Hepatocyte (in vitro differentiated cells): ENCODE measurements around the gene RPL9. TPM values are rescaled to one million over a fixed set of nuclear protein-coding genes. Genes with fewer than 3 reads are reported as not detected.
"Not testable (repeated sequence)": the region's sequence is repeated elsewhere in the genome, so short reads cannot be mapped to it uniquely, and the experiment has no call there.

ENCODE experiments used
- DNase-seq: peaks from one replicate; pipeline ENCODE4 v3.0.0-alpha.2; 2016; ENCODE audit warnings: low spot score
- H2AFZ ChIP-seq: fragments of 200-600 bp; sonication (generic); 2 replicates; pipeline ENCODE4 v1.6.0; 2016; ENCODE audit warnings: antibody characterized with exemption, mild to moderate bottlenecking
- H3K27ac ChIP-seq: fragments of 200-600 bp; sonication (generic); 2 replicates; pipeline ENCODE4 v1.5.1; 2016; ENCODE audit warnings: mild to moderate bottlenecking
- H3K27me3 ChIP-seq: fragments of 200-600 bp; sonication (generic); 2 replicates; pipeline ENCODE4 v1.6.1; 2016
- H3K36me3 ChIP-seq: fragments of 200-600 bp; sonication (generic); replicated peaks from 2 replicates; pipeline ENCODE4 v1.5.1; 2016; ENCODE audit warnings: low read depth; ENCODE audit not compliant: insufficient read depth
- H3K4me1 ChIP-seq: fragments of 200-600 bp; sonication (generic); 2 replicates; pipeline ENCODE4 v1.5.1; 2016; ENCODE audit warnings: mild to moderate bottlenecking, moderate library complexity; ENCODE audit not compliant: insufficient read depth
- H3K4me2 ChIP-seq: fragments of 200-600 bp; sonication (generic); 2 replicates; pipeline ENCODE4 v1.6.0; 2016
- H3K4me3 ChIP-seq: fragments of 200-600 bp; sonication (generic); 2 replicates; pipeline ENCODE4 v1.5.1; 2016; ENCODE audit warnings: mild to moderate bottlenecking
- H3K79me2 ChIP-seq: fragments of 200-600 bp; sonication (generic); 2 replicates; pipeline ENCODE4 v1.6.0; 2017; ENCODE audit warnings: mild to moderate bottlenecking
- H3K9me2 ChIP-seq: fragments of 200-600 bp; sonication (generic); replicated peaks from 2 replicates; pipeline ENCODE4 v1.6.0; 2017; ENCODE audit warnings: mild to moderate bottlenecking; ENCODE audit not compliant: insufficient read depth
- H3K9me3 ChIP-seq: fragments of 200-600 bp; sonication (generic); 2 replicates; pipeline ENCODE4 v1.5.1; 2016; ENCODE audit warnings: low read depth, mild to moderate bottlenecking
- H4K20me1 ChIP-seq: fragments of 200-600 bp; sonication (generic); 2 replicates; pipeline ENCODE4 v1.6.0; 2016; ENCODE audit warnings: mild to moderate bottlenecking; ENCODE audit not compliant: insufficient read depth, poor library complexity, severe bottlenecking
- CTCF ChIP-seq: fragments of 200-600 bp; sonication (generic); IDR thresholded peaks from 2 replicates; pipeline ENCODE4 v1.5.1; 2016; ENCODE audit warnings: antibody characterized with exemption, mild to moderate bottlenecking; ENCODE audit not compliant: poor library complexity
- EZH2 ChIP-seq: fragments of 200-600 bp; sonication (generic); IDR thresholded peaks from 2 replicates; pipeline ENCODE4 v1.6.1; 2016; ENCODE audit warnings: antibody characterized with exemption, mild to moderate bottlenecking, borderline replicate concordance
- EZH2phosphoT487 ChIP-seq: fragments of 200-600 bp; sonication (generic); IDR thresholded peaks from one replicate; pipeline ENCODE4 v1.6.1; 2018; ENCODE audit warnings: antibody characterized with exemption, mild to moderate bottlenecking, low read depth, moderate library complexity; ENCODE audit not compliant: unreplicated experiment, severe bottlenecking
- WGBS: methylation state at CpG from one replicate; pipeline ENCODE4 v1.1.6; 2016; ENCODE audit warnings: low lambda C conversion rate; ENCODE audit errors: missing lambda C conversion rate; 5-methylcytosine and 5-hydroxymethylcytosine counted together
- polyA plus RNA-seq: library from polyadenylated mRNA; unstranded; fragments of >200 nt; fragmentation: Nextera tagmentation; extraction: Ambion mirVana; gene quantifications from 2 replicates; pipeline ENCODE4 v1.2.1, GENCODE V29; 2016
- total RNA-seq: library from RNA; depleted of rRNA; stranded (reverse); fragments of >200 nt; gene quantifications from 2 replicates; pipeline ENCODE4 v1.2.3, GENCODE V29; 2014

RPL9 gene
- total and polyA plus RNA-seq, 2 experiments from 2014 or later, result 475 to 2,831 TPM

GRCh38 chr4:39427520-39428114 is 31.1 kb downstream of the RPL9 start:
- WGBS, result 48% methylated on average over 10 of the region's 10 CpGs
- H3K9me2 ChIP-seq, result no peaks in the 10 kb centered on the region
- H3K27me3 ChIP-seq, result no peaks in the 10 kb centered on the region
- no peak overlapping the region for H3K4me3 ChIP-seq
- H4K20me1 ChIP-seq, result no peaks in the 10 kb centered on the region
- peaks cover 5% of the 10 kb centered on the region for H3K4me1 ChIP-seq
- peak; percentile 48 for DNase-seq
- no peak for TF ChIP-seq EZH2phosphoT487
- H2AFZ ChIP-seq, result no peak overlapping the region
- H3K27ac ChIP-seq, result peak overlapping the region; percentile 10
- H3K9me3 ChIP-seq, result no peaks in the 10 kb centered on the region
- H3K36me3 ChIP-seq, result no peaks in the 10 kb centered on the region
- H3K4me2 ChIP-seq, result peak overlapping the region; percentile 62
- no peaks in the 10 kb centered on the region for H3K79me2 ChIP-seq

GRCh38 chr4:39426728-39427127 is 32.0 kb downstream of the RPL9 start:
- Histone ChIP-seq H3K27me3 (no peaks in the 10 kb centered on the region), H3K4me3 (no peak overlapping the region), H4K20me1 (no peaks in the 10 kb centered on the region), H2AFZ (no peak overlapping the region), H3K27ac (no peak overlapping the region), H3K4me1 (peaks cover 5% of the 10 kb centered on the region), H3K4me2 (no peak overlapping the region), H3K36me3 (no peaks in the 10 kb centered on the region), H3K9me3 (no peaks in the 10 kb centered on the region), H3K9me2 (no peaks in the 10 kb centered on the region), H3K79me2 (no peaks in the 10 kb centered on the region)
- WGBS, result 100% methylated on average over 1 of the region's 1 CpG
- no peak for DNase-seq
- TF ChIP-seq EZH2phosphoT487 (no peak), EZH2 (no peak), CTCF (no peak)

- not testable (repeated sequence) for H2AFZ ChIP-seq, H3K9me2 ChIP-seq, H3K79me2 ChIP-seq, H4K20me1 ChIP-seq, H3K4me3 ChIP-seq, H3K9me3 ChIP-seq, H3K27me3 ChIP-seq, H3K27ac ChIP-seq, DNase-seq, H3K4me1 ChIP-seq, H3K4me2 ChIP-seq, H3K36me3 ChIP-seq
- 79% methylated on average over 1 of the region's 1 CpG for WGBS
These were observed 33.4 kb downstream of the RPL9 start for GRCh38 chr4:39425297-39425696.

GRCh38 chr4:39422247-39422646 is 36.5 kb downstream of the RPL9 start:
- H3K4me1 ChIP-seq, result no peaks in the 10 kb centered on the region
- H3K4me3 ChIP-seq, result no peak overlapping the region
- H3K9me2 ChIP-seq, result no peaks in the 10 kb centered on the region
- no peaks in the 10 kb centered on the region for H3K36me3 ChIP-seq
- no peaks in the 10 kb centered on the region for H4K20me1 ChIP-seq
- no peak overlapping the region for H3K27ac ChIP-seq
- TF ChIP-seq EZH2 (no peak), EZH2phosphoT487 (no peak), CTCF (no peak)
- WGBS, result 94% methylated on average over 3 of the region's 3 CpGs
- DNase-seq, result no peak
- no peak overlapping the region for H3K4me2 ChIP-seq
- no peaks in the 10 kb centered on the region for H3K9me3 ChIP-seq
- H2AFZ ChIP-seq, result no peak overlapping the region
- no peaks in the 10 kb centered on the region for H3K79me2 ChIP-seq
- H3K27me3 ChIP-seq, result no peaks in the 10 kb centered on the region
